B cell (primary cell): ENCODE results near the gene WDR5.

Experiments used
- CTCF ChIP-seq: fragments of 200-600 bp; IDR thresholded peaks from one replicate; pipeline ENCODE4 v1.8.0; 2022; ENCODE audit warnings: antibody characterized with exemption, mild to moderate bottlenecking
- EZH2 ChIP-seq: IDR thresholded peaks from 2 replicates; pipeline ENCODE4 v1.6.1; 2012; ENCODE audit warnings: borderline replicate concordance, low read depth, mild to moderate bottlenecking, moderate library complexity, low read length; ENCODE audit not compliant: insufficient read depth, poor library complexity, severe bottlenecking

GRCh38 chr9:134131471-134132207 lies 4.2 kb upstream of the WDR5 start:
- TF ChIP-seq CTCF (no peak), EZH2 (no peak)
